Mesenchymal stem cell (in vitro differentiated cells and primary cell): ENCODE results near the gene LENG8.
"Not testable (repeated sequence)": the region's sequence is repeated elsewhere in the genome, so short reads cannot be mapped to it uniquely, and the experiment has no call there.

ENCODE experiments used
- DNase-seq: peaks from one replicate; pipeline ENCODE4 v3.0.0-alpha.2; 2013
- H2AFZ ChIP-seq: one replicate; pipeline ENCODE4 v1.6.1; 2013; ENCODE audit warnings: low read depth, mild to moderate bottlenecking, control low read depth, inconsistent platforms, low read length, moderate library complexity
- H2AK5ac ChIP-seq: 2 replicates; pipeline ENCODE4 v1.6.1; 2013; ENCODE audit warnings: low read length, moderate library complexity, mild to moderate bottlenecking, inconsistent platforms; ENCODE audit not compliant: severe bottlenecking
- H2BK120ac ChIP-seq: one replicate; pipeline ENCODE4 v1.6.1; 2013; ENCODE audit warnings: low read depth, mild to moderate bottlenecking, inconsistent platforms, low read length, moderate library complexity
- H2BK12ac ChIP-seq, 2 experiments: one replicate each; pipeline ENCODE4 v1.6.1; 2013; ENCODE audit warnings: inconsistent platforms in 2 of 2, low read length in 2 of 2, mild to moderate bottlenecking in 2 of 2, moderate library complexity in 2 of 2, control low read depth in 1 of 2
- H2BK15ac ChIP-seq: one replicate; pipeline ENCODE4 v1.6.1; 2013; ENCODE audit warnings: mild to moderate bottlenecking, low read depth, inconsistent platforms; ENCODE audit not compliant: poor library complexity, severe bottlenecking
- H2BK5ac ChIP-seq: 2 replicates; pipeline ENCODE4 v1.6.1; 2013; ENCODE audit warnings: low read depth, mild to moderate bottlenecking, low read length, control low read depth, inconsistent platforms; ENCODE audit not compliant: poor library complexity, severe bottlenecking
- H3K14ac ChIP-seq, 2 experiments: one replicate each; pipeline ENCODE4 v1.6.1; 2013; ENCODE audit warnings: inconsistent platforms in 2 of 2, low read length in 2 of 2, control low read depth in 1 of 2, mild to moderate bottlenecking in 1 of 2, moderate library complexity in 1 of 2
- H3K18ac ChIP-seq, 2 experiments: one replicate each; pipeline ENCODE4 v1.6.1; 2013; ENCODE audit warnings: inconsistent platforms in 2 of 2, low read length in 2 of 2, control low read depth in 1 of 2, low read depth in 1 of 2, mild to moderate bottlenecking in 1 of 2
- H3K23ac ChIP-seq, 2 experiments: one replicate each; pipeline ENCODE4 v1.6.1; 2013; ENCODE audit warnings: inconsistent platforms in 2 of 2, low read length in 2 of 2, mild to moderate bottlenecking in 2 of 2, moderate library complexity in 2 of 2, control low read depth in 1 of 2
- H3K27ac ChIP-seq: 2 replicates; pipeline ENCODE4 v1.5.1; 2013; ENCODE audit warnings: mild to moderate bottlenecking, moderate library complexity, low read length, control low read depth, inconsistent platforms; ENCODE audit not compliant: poor library complexity, severe bottlenecking
- H3K27me3 ChIP-seq, 2 experiments: 2 replicates each; pipeline versions ENCODE4 v1.6.1 to v1.7.0; 2013; ENCODE audit warnings: low read length in 2 of 2, mild to moderate bottlenecking in 2 of 2, moderate library complexity in 2 of 2, control low read depth in 1 of 2, inconsistent platforms in 1 of 2; ENCODE audit not compliant: control insufficient read depth in 1 of 2, insufficient read depth in 1 of 2
- H3K36me3 ChIP-seq, 2 experiments: 2 replicates each; pipeline versions ENCODE4 v1.6.1 to v1.7.0; 2013; ENCODE audit warnings: low read length in 2 of 2, control low read depth in 1 of 2, inconsistent platforms in 1 of 2, low read depth in 1 of 2, mild to moderate bottlenecking in 1 of 2; ENCODE audit not compliant: insufficient read depth in 2 of 2, control insufficient read depth in 1 of 2
- H3K4ac ChIP-seq, 2 experiments: one replicate each; pipeline ENCODE4 v1.6.1; 2013; ENCODE audit warnings: inconsistent platforms in 2 of 2, low read length in 2 of 2, mild to moderate bottlenecking in 2 of 2, moderate library complexity in 2 of 2, control low read depth in 1 of 2, low read depth in 1 of 2
- H3K4me1 ChIP-seq: 2 replicates; pipeline ENCODE4 v1.6.1; 2013; ENCODE audit warnings: low read depth, low read length, control low read depth; ENCODE audit not compliant: control insufficient read depth, insufficient read depth
- H3K4me2 ChIP-seq: 2 replicates; pipeline ENCODE4 v1.6.1; 2013; ENCODE audit warnings: low read length, mild to moderate bottlenecking, inconsistent platforms; ENCODE audit not compliant: poor library complexity, severe bottlenecking
- H3K4me3 ChIP-seq, 2 experiments: 2 replicates each; pipeline versions ENCODE4 v1.5.1 to v1.7.0; 2013; ENCODE audit warnings: low read length in 2 of 2, mild to moderate bottlenecking in 2 of 2, control low read depth in 1 of 2, low read depth in 1 of 2; ENCODE audit not compliant: insufficient read depth in 1 of 2
- H3K79me1 ChIP-seq: replicated peaks from 2 replicates; pipeline ENCODE4 v1.6.1; 2013; ENCODE audit warnings: mild to moderate bottlenecking, control low read depth, low read length, inconsistent platforms; ENCODE audit not compliant: poor library complexity, severe bottlenecking
- H3K9ac ChIP-seq: 2 replicates; pipeline ENCODE4 v1.7.0; 2013; ENCODE audit warnings: mild to moderate bottlenecking, low read length, moderate library complexity
- H3K9me3 ChIP-seq: 2 replicates; pipeline ENCODE4 v1.7.0; 2013; ENCODE audit warnings: mild to moderate bottlenecking, low read length; ENCODE audit not compliant: control insufficient read depth
- H4K8ac ChIP-seq: one replicate; pipeline ENCODE4 v1.6.1; 2013; ENCODE audit warnings: inconsistent platforms, mild to moderate bottlenecking, low read length, moderate library complexity
- H4K91ac ChIP-seq: one replicate; pipeline ENCODE4 v1.6.1; 2013; ENCODE audit warnings: mild to moderate bottlenecking, low read length, inconsistent platforms
- WGBS: methylation state at CpG from one replicate; pipeline ENCODE4 v1.1.7; 2013; ENCODE audit warnings: mixed read lengths; 5-methylcytosine and 5-hydroxymethylcytosine counted together

LENG8 gene

GRCh38 chr19:54497747-54498450, 48.9 kb downstream of the LENG8 start:
- H3K9me3 ChIP-seq, H2AFZ ChIP-seq, H4K8ac ChIP-seq, H3K4me2 ChIP-seq, H4K91ac ChIP-seq, DNase-seq, H3K18ac ChIP-seq, H2BK120ac ChIP-seq, H3K9ac ChIP-seq, H3K79me1 ChIP-seq, H2BK5ac ChIP-seq, H3K4me1 ChIP-seq, H2BK12ac ChIP-seq, H3K27ac ChIP-seq, H2AK5ac ChIP-seq, H3K23ac ChIP-seq, H3K14ac ChIP-seq, H3K4ac ChIP-seq, H3K36me3 ChIP-seq, H3K27me3 ChIP-seq, H2BK15ac ChIP-seq, H3K4me3 ChIP-seq: not testable (repeated sequence)
- WGBS: 91% methylated on average over 3 of the region's 15 CpGs

- not testable (repeated sequence) for H4K91ac ChIP-seq, H3K18ac ChIP-seq
- 57% methylated on average over 6 of the region's 9 CpGs for WGBS
Observed at GRCh38 chr19:54498451-54498772, 49.4 kb downstream of the LENG8 start.

GRCh38 chr19:54502518-54503048, 53.6 kb downstream of the LENG8 start, which contains the start of gene LAIR2:
TSS of gene LAIR2 (plus strand) at chr19:54502831. CDS start at chr19:54502919, 88 bp downstream.
- Histone ChIP-seq H2BK5ac (no peak within 1 kb of the TSS), H2AFZ (no peak within 1 kb of the TSS), H3K9ac (no peak within 1 kb of the TSS), H3K14ac (no peak within 1 kb of the TSS), H3K4me3 (no peak within 1 kb of the TSS), H3K9me3 (no peaks in the 10 kb centered on the region), H3K27me3 (no peaks in the 10 kb centered on the region), H2AK5ac (no peak within 1 kb of the TSS), H3K4ac (no peak within 1 kb of the TSS), H3K4me1 (no peaks in the 10 kb centered on the region), H2BK12ac (no peak within 1 kb of the TSS), H3K27ac (no peak within 1 kb of the TSS), H2BK15ac (no peak within 1 kb of the TSS), H3K79me1 (no peaks in the 10 kb centered on the region), H4K8ac (no peak within 1 kb of the TSS), H4K91ac (no peak within 1 kb of the TSS), H3K18ac (no peak within 1 kb of the TSS), H3K23ac (no peak within 1 kb of the TSS), H2BK120ac (no peak within 1 kb of the TSS), H3K36me3 (no peaks in the 10 kb centered on the region), H3K4me2 (no peak within 1 kb of the TSS)
- 89% methylated on average over 9 of the region's 14 CpGs for WGBS
- DNase-seq: no peak

More at GRCh38 chr19:54498451-54498772, 49.4 kb downstream of the LENG8 start:
- not testable (repeated sequence) for H3K27me3 ChIP-seq, H3K79me1 ChIP-seq, H2BK15ac ChIP-seq, DNase-seq, H2BK5ac ChIP-seq, H3K36me3 ChIP-seq, H3K27ac ChIP-seq, H3K4ac ChIP-seq, H2BK120ac ChIP-seq, H2AK5ac ChIP-seq, H3K14ac ChIP-seq, H3K9me3 ChIP-seq, H2BK12ac ChIP-seq, H3K4me1 ChIP-seq, H3K9ac ChIP-seq, H3K23ac ChIP-seq, H3K4me3 ChIP-seq, H4K8ac ChIP-seq, H3K4me2 ChIP-seq, H2AFZ ChIP-seq

- DNase-seq, H2BK15ac ChIP-seq: not testable (repeated sequence)
- WGBS: 98% methylated on average over 2 of the region's 4 CpGs
Observed at GRCh38 chr19:54505542-54505941, 56.5 kb downstream of the LENG8 start.

More at GRCh38 chr19:54505542-54505941, 56.5 kb downstream of the LENG8 start:
- not testable (repeated sequence) for H3K4ac ChIP-seq, H2BK12ac ChIP-seq, H3K14ac ChIP-seq, H4K91ac ChIP-seq, H3K9ac ChIP-seq, H2AFZ ChIP-seq, H3K79me1 ChIP-seq, H4K8ac ChIP-seq, H3K9me3 ChIP-seq, H3K36me3 ChIP-seq, H3K18ac ChIP-seq, H2AK5ac ChIP-seq, H2BK5ac ChIP-seq, H3K4me2 ChIP-seq, H3K27ac ChIP-seq, H3K23ac ChIP-seq, H3K27me3 ChIP-seq, H3K4me1 ChIP-seq, H3K4me3 ChIP-seq, H2BK120ac ChIP-seq
